ENCODE measurements around the gene UFC1. TPM values are rescaled to one million over a fixed set of nuclear protein-coding genes. Genes with fewer than 3 reads are reported as not detected.

The UFC1 gene
- total and polyA plus RNA-seq, 8 donors, result 93.8 to 163 (median 144) TPM

GRCh38 chr1:161159913-161160243, 6.1 kb downstream of the UFC1 start:
- Histone ChIP-seq H3K4me3 (peak overlapping the region; percentile 81 to 91), H3K9me3 (no peaks in the 10 kb centered on the region), H3K4me1 (peaks cover 10 to 38% of the 10 kb centered on the region in 2 donors), H3K27ac (peak overlapping the region; percentile 82 to 83), H3K27me3 (no peaks in the 10 kb centered on the region), H3K36me3 (peaks cover 0 to 55% of the 10 kb centered on the region in 2 donors)
- intact Hi-C loops (cut with DNase I), result no loop called here
- TF ChIP-seq, protein P1, sequence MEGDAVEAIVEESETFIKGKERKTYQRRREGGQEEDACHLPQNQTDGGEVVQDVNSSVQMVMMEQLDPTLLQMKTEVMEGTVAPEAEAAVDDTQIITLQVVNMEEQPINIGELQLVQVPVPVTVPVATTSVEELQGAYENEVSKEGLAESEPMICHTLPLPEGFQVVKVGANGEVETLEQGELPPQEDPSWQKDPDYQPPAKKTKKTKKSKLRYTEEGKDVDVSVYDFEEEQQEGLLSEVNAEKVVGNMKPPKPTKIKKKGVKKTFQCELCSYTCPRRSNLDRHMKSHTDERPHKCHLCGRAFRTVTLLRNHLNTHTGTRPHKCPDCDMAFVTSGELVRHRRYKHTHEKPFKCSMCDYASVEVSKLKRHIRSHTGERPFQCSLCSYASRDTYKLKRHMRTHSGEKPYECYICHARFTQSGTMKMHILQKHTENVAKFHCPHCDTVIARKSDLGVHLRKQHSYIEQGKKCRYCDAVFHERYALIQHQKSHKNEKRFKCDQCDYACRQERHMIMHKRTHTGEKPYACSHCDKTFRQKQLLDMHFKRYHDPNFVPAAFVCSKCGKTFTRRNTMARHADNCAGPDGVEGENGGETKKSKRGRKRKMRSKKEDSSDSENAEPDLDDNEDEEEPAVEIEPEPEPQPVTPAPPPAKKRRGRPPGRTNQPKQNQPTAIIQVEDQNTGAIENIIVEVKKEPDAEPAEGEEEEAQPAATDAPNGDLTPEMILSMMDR (IDR thresholded peaks at IDR 0.05), result no peak
- DNase-seq, result no peak
- no peak for ATAC-seq

DNA sequence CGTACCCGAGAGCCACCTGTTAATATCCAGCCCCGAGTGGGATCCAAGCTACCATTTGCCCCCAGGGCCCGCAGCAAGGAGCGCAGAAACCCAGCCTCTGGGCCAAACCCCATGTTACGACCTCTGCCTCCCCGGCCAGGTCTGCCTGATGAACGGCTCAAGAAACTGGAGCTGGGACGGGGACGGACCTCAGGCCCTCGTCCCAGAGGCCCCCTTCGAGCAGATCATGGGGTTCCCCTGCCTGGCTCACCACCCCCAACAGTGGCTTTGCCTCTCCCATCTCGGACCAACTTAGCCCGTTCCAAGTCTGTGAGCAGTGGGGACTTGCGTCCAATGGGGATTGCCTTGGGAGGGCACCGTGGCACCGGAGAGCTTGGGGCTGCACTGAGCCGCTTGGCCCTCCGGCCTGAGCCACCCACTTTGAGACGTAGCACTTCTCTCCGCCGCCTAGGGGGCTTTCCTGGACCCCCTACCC, 6.9 kb downstream of the UFC1 start:
- ATAC-seq (no peak), DNase-seq (no peak)
- peak overlapping the region in 1 of 2 donors; percentile 81 for H3K4me3 ChIP-seq
- no peaks in the 10 kb centered on the region for H3K27me3 ChIP-seq
- TF ChIP-seq, protein P1 (IDR thresholded peaks at IDR 0.05), result no peak
- peaks cover 0 to 57% of the 10 kb centered on the region in 2 donors for H3K36me3 ChIP-seq
- intact Hi-C loops (cut with DNase I), result no loop called here
- H3K27ac ChIP-seq, result no peak overlapping the region
- H3K9me3 ChIP-seq, result no peaks in the 10 kb centered on the region
- peaks cover 10 to 38% of the 10 kb centered on the region in 2 donors for H3K4me1 ChIP-seq

- Histone ChIP-seq H3K36me3 (peaks cover 0 to 56% of the 10 kb centered on the region in 2 donors), H3K27me3 (no peaks in the 10 kb centered on the region), H3K9me3 (no peaks in the 10 kb centered on the region), H3K4me1 (peaks cover 10 to 40% of the 10 kb centered on the region in 2 donors), H3K27ac (no peak overlapping the region), H3K4me3 (no peak overlapping the region)
- no peak for DNase-seq
- intact Hi-C loops (cut with DNase I), result no loop called here
- TF ChIP-seq, protein P1 (IDR thresholded peaks at IDR 0.05), result no peak
- ATAC-seq, result no peak
Observed at GRCh38 chr1:161161652-161162051, 7.9 kb downstream of the UFC1 start.

- Histone ChIP-seq H3K27me3 (no peaks in the 10 kb centered on the region), H3K4me3 (no peak overlapping the region), H3K9me3 (no peaks in the 10 kb centered on the region), H3K4me1 (peaks cover 11 to 44% of the 10 kb centered on the region in 2 donors), H3K36me3 (peaks cover 0 to 52% of the 10 kb centered on the region in 2 donors), H3K27ac (no peak overlapping the region)
- intact Hi-C loops (cut with DNase I), result no loop called here
- no peak for DNase-seq
- ATAC-seq, result no peak
- TF ChIP-seq, protein P1 (IDR thresholded peaks at IDR 0.05), result no peak
Observed at GRCh38 chr1:161162052-161162451, 8.3 kb downstream of the UFC1 start.

GRCh38 chr1:161162806-161163205, 9.0 kb downstream of the UFC1 start:
- Histone ChIP-seq H3K4me1 (peaks cover 14 to 51% of the 10 kb centered on the region in 2 donors), H3K4me3 (no peak overlapping the region), H3K27me3 (no peaks in the 10 kb centered on the region), H3K27ac (no peak overlapping the region), H3K36me3 (peaks cover 0 to 44% of the 10 kb centered on the region in 2 donors), H3K9me3 (no peaks in the 10 kb centered on the region)
- TF ChIP-seq, protein P1 (IDR thresholded peaks at IDR 0.05), result no peak
- intact Hi-C loops (cut with DNase I), result no loop called here
- ATAC-seq (no peak), DNase-seq (no peak)
